Vagina (tissue), 2 donors: ENCODE results near the gene ZBTB20. TPM values are rescaled to one million over a fixed set of nuclear protein-coding genes. Genes with fewer than 3 reads are reported as not detected.

Experiments
- DNase-seq, 2 donors: peaks; one replicate each; pipeline ENCODE4 v3.0.0-alpha.2; 2017; ENCODE audit errors: extremely low spot score in 2 of 2
- H3K27ac ChIP-seq: fragments of 200-600 bp; sonication (generic); one replicate; pipeline ENCODE4 v1.5.1; 2019
- H3K27me3 ChIP-seq: fragments of 200-600 bp; sonication (generic); one replicate; pipeline ENCODE4 v1.5.1; 2019
- H3K36me3 ChIP-seq, 2 donors: fragments of 200-600 bp; sonication (generic); one replicate each; pipeline ENCODE4 v1.5.1; 2017 to 2019
- H3K4me1 ChIP-seq: fragments of 200-600 bp; sonication (generic); one replicate; pipeline ENCODE4 v1.5.1; 2019
- H3K4me3 ChIP-seq, 2 donors: fragments of 200-600 bp; sonication (generic); 1 replicate in 1 of 2; 2 replicates in 1 of 2; pipeline ENCODE4 v1.5.1; 2016 to 2019
- H3K9me3 ChIP-seq: fragments of 200-600 bp; sonication (generic); one replicate; pipeline ENCODE4 v1.5.1; 2019
- CTCF ChIP-seq, 3 experiments: fragments of 450-650 bp in 2 of 3; fragments of 200-600 bp in 1 of 3; sonication (generic) in 1 of 3; IDR thresholded peaks; one replicate each; pipeline ENCODE4 v1.5.1; 2017 to 2019; ENCODE audit warnings: antibody characterized with exemption in 3 of 3, mild to moderate bottlenecking in 2 of 3, moderate library complexity in 2 of 3
- POLR2A ChIP-seq, 2 donors: fragments of 450-650 bp; IDR thresholded peaks; one replicate each; pipeline ENCODE4 v1.6.1; 2017; ENCODE audit warnings: antibody characterized with exemption in 2 of 2, mild to moderate bottlenecking in 2 of 2, moderate library complexity in 2 of 2
- POLR2AphosphoS5 ChIP-seq, 2 donors: sonication (generic); formaldehyde crosslinking; IDR thresholded peaks; one replicate each; pipeline ENCODE4 v1.9.0; 2017; ENCODE audit warnings: antibody characterized with exemption in 2 of 2, mild to moderate bottlenecking in 2 of 2, low read depth in 1 of 2; ENCODE audit not compliant: insufficient read depth in 1 of 2
- intact Hi-C: fragments of 100-400 bp; cut with DNase I; formaldehyde crosslinking; loops from one replicate; pipeline ENCODE4 v1.15.1; 2023
- total RNA-seq: library from RNA; depleted of rRNA; stranded (reverse); fragments of >200 nt; gene quantifications from one replicate; pipeline ENCODE4 v1.2.3, GENCODE V29; 2016

ZBTB20 gene
- total RNA-seq, 1 donor from 2014 or later, result 64.8 TPM

DNA sequence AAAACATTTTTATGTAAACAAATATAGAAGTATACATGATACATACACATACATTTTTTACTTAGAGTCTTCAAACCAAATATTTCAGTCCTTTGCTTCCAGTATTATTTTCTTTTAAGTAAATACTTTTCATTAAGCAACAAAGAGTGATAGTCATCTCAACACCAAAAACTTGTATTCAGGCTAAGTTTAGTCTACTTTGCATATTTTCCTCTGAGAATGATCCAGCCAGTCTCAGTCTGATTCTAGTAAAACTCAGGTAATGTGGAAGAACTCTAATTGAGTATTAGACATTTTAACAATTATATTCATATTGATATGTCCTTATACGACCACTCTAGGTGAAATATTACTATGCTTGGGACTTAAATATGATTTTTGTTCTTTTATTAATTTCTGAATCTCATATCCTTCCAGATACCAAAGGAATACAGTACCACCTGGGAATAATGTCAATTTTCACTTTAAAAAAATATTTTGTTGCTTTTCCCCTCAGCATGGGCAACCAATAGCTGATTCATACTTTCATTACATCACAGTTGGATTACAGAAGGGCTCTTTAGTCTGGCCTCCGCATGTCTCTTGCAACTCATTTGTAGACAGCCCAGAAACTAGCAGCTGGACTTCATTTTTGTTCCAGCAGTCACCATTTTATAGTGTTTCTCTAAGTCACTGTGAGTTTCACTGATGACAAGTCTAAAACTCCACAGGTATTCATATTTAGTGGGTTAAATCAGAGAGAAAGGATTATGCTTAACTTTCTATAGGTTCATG, 390.4 kb downstream of the ZBTB20 start:
- intact Hi-C loops, result no loop called here
- no peak overlapping the region for H3K4me3 ChIP-seq
- no peaks in the 10 kb centered on the region for H3K9me3 ChIP-seq
- H3K27ac ChIP-seq, result peak overlapping the region; percentile 53
- no peaks in the 10 kb centered on the region for H3K36me3 ChIP-seq
- no peaks in the 10 kb centered on the region for H3K4me1 ChIP-seq
- TF ChIP-seq CTCF (IDR thresholded peaks at IDR 0.05), result no peak
- no peak for TF ChIP-seq POLR2AphosphoS5 (IDR thresholded peaks at IDR 0.05; ENCODE audit: insufficient read depth in 1 of 2, low read depth in 1 of 2)
- no peak for TF ChIP-seq POLR2A (IDR thresholded peaks at IDR 0.05)
- no peak for DNase-seq
- H3K27me3 ChIP-seq, result no peaks in the 10 kb centered on the region

GRCh38 chr3:114746502-114746901, 400.6 kb downstream of the ZBTB20 start:
- Histone ChIP-seq H3K4me3 (peak overlapping the region in 1 of 2 donors; percentile 25), H3K36me3 (no peaks in the 10 kb centered on the region), H3K4me1 (peaks cover 13% of the 10 kb centered on the region), H3K9me3 (no peaks in the 10 kb centered on the region), H3K27ac (peak overlapping the region; percentile 80), H3K27me3 (no peaks in the 10 kb centered on the region)
- TF ChIP-seq POLR2AphosphoS5 (IDR thresholded peaks at IDR 0.05; ENCODE audit: insufficient read depth in 1 of 2, low read depth in 1 of 2), result no peak
- TF ChIP-seq CTCF (IDR thresholded peaks at IDR 0.05), result no peak
- no peak for TF ChIP-seq POLR2A (IDR thresholded peaks at IDR 0.05)
- no peak for DNase-seq
- intact Hi-C loops, result no loop called here

DNA sequence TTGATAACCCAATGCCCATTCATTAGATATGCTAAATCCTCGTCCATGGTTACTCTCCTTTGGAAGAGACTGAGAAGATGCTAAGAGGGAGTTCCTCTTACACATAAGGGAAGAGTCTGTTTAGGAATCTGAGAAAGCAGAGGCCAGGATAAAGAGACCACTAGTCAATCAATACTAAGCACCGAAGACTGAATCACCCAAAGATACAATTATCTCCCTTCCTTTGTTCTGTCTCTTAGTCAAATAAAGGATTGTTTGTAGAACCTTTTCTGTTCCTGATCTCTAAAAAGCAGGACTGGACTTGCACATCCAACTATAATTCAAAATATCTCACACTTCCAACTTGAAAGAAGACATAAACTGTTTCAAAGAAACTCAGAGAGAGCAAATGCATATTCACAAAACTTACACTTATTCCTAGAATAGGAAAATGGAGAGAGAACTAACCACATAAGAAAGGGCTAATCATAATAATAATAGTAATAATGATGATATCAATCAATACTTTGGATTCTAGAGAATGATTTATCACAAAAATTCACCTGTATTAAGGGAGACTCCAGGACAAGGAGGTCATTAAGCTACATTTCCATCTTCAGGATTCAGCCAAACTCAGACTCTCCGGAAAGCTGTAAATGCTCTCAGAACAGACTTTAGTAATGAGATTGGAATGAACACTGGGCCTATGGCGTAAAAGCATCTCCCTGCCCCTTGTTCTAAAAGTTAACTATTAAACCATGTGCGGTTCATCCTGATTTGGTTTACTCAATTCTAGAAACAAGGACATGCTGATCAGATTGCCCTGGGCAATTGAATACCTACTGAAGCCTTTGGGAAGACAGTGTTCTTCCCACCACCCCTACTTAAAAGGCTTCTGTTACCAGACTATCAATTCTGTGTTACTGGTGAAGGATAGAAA, 401.5 kb downstream of the ZBTB20 start:
- H3K9me3 ChIP-seq, result no peaks in the 10 kb centered on the region
- peaks cover 17% of the 10 kb centered on the region for H3K4me1 ChIP-seq
- H3K36me3 ChIP-seq, result no peaks in the 10 kb centered on the region
- TF ChIP-seq POLR2A (IDR thresholded peaks at IDR 0.05) (no peak), POLR2AphosphoS5 (IDR thresholded peaks at IDR 0.05; ENCODE audit: insufficient read depth in 1 of 2, low read depth in 1 of 2) (no peak), CTCF (IDR thresholded peaks at IDR 0.05) (no peak)
- no peak for DNase-seq
- intact Hi-C loops, result no loop called here
- H3K27me3 ChIP-seq, result no peaks in the 10 kb centered on the region
- peak overlapping the region; percentile 80 for H3K27ac ChIP-seq
- no peak overlapping the region for H3K4me3 ChIP-seq

DNA sequence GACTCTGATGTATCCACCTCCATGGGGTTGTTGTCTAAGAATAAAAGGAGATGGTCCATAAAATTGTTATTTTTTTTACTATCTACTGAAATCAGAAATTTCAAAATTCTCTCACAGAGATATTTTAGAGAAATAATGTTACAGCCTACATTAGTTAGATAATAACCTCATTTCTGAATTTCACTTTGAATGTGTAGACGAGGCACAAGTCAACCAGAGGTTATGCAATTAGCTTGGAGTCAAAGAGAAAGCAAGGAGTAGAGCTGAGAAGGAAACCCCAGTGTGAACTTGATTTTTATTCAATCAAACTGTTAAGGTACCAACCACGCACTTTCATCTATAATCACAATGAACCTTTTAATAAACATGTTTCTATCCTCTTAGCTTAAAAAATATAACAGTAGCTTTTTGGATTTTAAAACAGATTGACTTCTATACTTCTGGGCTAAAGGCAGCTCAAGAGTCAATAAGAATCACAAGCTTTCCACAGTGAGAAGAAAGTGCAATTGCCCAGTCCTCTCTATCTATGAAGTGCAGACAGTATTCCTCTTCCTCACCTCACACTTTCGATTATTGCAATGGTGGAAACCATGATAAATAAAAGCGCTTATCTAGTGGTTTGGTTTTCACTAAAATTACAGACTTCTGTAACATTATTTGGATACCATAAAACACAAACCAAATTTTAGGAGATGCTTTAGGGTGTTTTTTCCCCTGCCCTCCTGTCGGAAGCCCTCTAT, 403.2 kb downstream of the ZBTB20 start:
- TF ChIP-seq POLR2A (IDR thresholded peaks at IDR 0.05) (no peak), CTCF (IDR thresholded peaks at IDR 0.05) (no peak), POLR2AphosphoS5 (IDR thresholded peaks at IDR 0.05; ENCODE audit: insufficient read depth in 1 of 2, low read depth in 1 of 2) (no peak)
- Histone ChIP-seq H3K9me3 (no peaks in the 10 kb centered on the region), H3K4me3 (no peak overlapping the region), H3K4me1 (peaks cover 17% of the 10 kb centered on the region), H3K27me3 (no peaks in the 10 kb centered on the region), H3K36me3 (no peaks in the 10 kb centered on the region), H3K27ac (no peak overlapping the region)
- no peak for DNase-seq
- intact Hi-C loops, result no loop called here
